ENCODE data around the gene AP1S3.

The AP1S3 gene

DNA sequence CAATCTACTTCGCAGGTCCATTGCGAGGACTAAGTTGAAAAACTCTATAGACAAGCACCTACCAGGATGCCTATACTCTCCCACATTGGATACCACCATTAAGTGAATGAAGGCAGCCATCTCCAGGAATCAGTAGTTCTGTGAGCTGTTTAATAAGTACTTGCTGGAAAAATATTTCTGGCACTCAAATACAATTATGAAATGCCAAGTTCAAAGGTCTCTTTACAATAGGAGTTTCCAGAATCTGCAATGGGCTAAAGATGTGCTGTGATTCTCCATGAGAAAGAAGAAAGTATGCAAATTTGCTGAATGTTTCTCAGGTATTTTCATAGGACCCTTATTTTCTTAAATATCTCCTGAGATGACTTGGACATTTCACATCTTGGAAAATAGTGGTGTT lies 103.0 kb downstream of the AP1S3 start:
- TF ChIP-seq TAF1 (IDR thresholded peaks at IDR 0.05; ENCODE audit: borderline replicate concordance, insufficient read depth, low read length) = no peak
- TF ChIP-seq FOXP2 (optimal IDR thresholded peaks at IDR 0.05; ENCODE audit: borderline replicate concordance, extremely low read depth, extremely low read length, insufficient read depth) = no peak
- no peak for TF ChIP-seq SIN3A (IDR thresholded peaks at IDR 0.05; ENCODE audit: borderline replicate concordance, insufficient read depth, low read length)
- no peak for TF ChIP-seq POLR2AphosphoS5 (IDR thresholded peaks at IDR 0.05; ENCODE audit: low read depth, low read length)
- TF ChIP-seq, protein P1, sequence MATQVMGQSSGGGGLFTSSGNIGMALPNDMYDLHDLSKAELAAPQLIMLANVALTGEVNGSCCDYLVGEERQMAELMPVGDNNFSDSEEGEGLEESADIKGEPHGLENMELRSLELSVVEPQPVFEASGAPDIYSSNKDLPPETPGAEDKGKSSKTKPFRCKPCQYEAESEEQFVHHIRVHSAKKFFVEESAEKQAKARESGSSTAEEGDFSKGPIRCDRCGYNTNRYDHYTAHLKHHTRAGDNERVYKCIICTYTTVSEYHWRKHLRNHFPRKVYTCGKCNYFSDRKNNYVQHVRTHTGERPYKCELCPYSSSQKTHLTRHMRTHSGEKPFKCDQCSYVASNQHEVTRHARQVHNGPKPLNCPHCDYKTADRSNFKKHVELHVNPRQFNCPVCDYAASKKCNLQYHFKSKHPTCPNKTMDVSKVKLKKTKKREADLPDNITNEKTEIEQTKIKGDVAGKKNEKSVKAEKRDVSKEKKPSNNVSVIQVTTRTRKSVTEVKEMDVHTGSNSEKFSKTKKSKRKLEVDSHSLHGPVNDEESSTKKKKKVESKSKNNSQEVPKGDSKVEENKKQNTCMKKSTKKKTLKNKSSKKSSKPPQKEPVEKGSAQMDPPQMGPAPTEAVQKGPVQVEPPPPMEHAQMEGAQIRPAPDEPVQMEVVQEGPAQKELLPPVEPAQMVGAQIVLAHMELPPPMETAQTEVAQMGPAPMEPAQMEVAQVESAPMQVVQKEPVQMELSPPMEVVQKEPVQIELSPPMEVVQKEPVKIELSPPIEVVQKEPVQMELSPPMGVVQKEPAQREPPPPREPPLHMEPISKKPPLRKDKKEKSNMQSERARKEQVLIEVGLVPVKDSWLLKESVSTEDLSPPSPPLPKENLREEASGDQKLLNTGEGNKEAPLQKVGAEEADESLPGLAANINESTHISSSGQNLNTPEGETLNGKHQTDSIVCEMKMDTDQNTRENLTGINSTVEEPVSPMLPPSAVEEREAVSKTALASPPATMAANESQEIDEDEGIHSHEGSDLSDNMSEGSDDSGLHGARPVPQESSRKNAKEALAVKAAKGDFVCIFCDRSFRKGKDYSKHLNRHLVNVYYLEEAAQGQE (IDR thresholded peaks at IDR 0.05; ENCODE audit: insufficient read depth in 1 of 2, low read depth in 2 of 2, low read length in 2 of 2) = no peak

DNA sequence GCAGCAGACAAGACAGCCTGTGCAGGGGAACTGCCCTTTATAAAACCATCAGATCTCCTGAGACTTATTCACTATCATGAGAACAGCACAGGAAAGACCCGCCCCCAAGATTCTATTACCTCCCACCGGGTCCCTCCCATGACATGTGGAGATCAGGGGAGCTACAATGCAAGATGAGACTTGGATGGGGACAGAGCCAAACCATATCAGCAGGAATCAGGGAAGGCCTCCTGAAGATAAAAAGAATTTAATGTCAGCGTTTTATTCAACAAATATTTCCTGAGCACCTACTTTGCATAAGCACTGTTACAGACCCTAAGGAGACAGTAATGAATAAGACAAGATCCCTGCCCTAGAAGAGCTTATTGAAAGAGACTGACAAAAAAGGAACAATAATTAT lies 105.0 kb downstream of the AP1S3 start:
- TF ChIP-seq, protein P1 (IDR thresholded peaks at IDR 0.05; ENCODE audit: insufficient read depth in 1 of 2, low read depth in 2 of 2, low read length in 2 of 2) = no peak
- no peak for TF ChIP-seq SIN3A (IDR thresholded peaks at IDR 0.05; ENCODE audit: borderline replicate concordance, insufficient read depth, low read length)
- no peak for TF ChIP-seq POLR2AphosphoS5 (IDR thresholded peaks at IDR 0.05; ENCODE audit: low read depth, low read length)
- no peak for TF ChIP-seq FOXP2 (optimal IDR thresholded peaks at IDR 0.05; ENCODE audit: borderline replicate concordance, extremely low read depth, extremely low read length, insufficient read depth)
- no peak for TF ChIP-seq TAF1 (IDR thresholded peaks at IDR 0.05; ENCODE audit: borderline replicate concordance, insufficient read depth, low read length)

DNA sequence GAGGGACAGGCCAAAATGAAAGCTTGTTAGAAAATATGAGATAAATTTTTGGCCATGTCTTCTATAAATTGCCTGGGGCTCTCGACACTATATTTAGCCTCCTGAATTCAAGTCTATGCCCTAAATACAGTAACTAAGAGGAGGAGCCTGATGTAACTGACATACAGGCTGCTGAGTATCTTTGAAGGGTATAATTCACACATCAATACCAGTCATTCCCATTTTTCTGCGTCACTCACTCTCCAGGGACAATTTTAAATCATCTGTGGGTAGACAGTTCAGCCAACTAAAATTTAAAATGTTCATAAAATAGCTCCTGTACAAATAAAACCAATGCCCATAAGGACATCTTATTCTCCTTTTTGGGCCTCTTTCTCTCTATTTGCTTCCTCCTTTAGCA lies 105.9 kb downstream of the AP1S3 start:
- no peak for TF ChIP-seq SIN3A (IDR thresholded peaks at IDR 0.05; ENCODE audit: borderline replicate concordance, insufficient read depth, low read length)
- no peak for TF ChIP-seq FOXP2 (optimal IDR thresholded peaks at IDR 0.05; ENCODE audit: borderline replicate concordance, extremely low read depth, extremely low read length, insufficient read depth)
- no peak for TF ChIP-seq POLR2AphosphoS5 (IDR thresholded peaks at IDR 0.05; ENCODE audit: low read depth, low read length)
- TF ChIP-seq TAF1 (IDR thresholded peaks at IDR 0.05; ENCODE audit: borderline replicate concordance, insufficient read depth, low read length) = no peak
- TF ChIP-seq, protein P1 (IDR thresholded peaks at IDR 0.05; ENCODE audit: insufficient read depth in 1 of 2, low read depth in 2 of 2, low read length in 2 of 2) = no peak

DNA sequence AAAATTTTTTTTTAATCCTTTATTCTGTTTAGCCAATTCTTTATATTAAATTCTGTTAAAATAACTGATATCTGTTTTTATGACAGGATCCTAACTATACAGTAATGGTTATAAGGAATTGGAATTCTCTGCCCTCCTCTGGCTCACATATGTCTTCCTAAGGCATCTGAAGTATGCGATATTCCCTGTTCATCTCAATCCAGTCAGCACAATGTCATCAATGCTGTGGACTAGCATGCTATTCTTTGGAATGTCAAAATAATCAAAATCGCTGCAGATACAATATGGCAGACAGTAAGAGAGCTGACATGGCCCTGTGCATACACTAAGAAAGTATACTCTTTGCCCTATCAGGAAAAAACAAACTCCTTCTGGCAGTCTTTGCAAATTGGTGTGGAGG lies 107.6 kb downstream of the AP1S3 start:
- TF ChIP-seq FOXP2 (optimal IDR thresholded peaks at IDR 0.05; ENCODE audit: borderline replicate concordance, extremely low read depth, extremely low read length, insufficient read depth) (no peak), TAF1 (IDR thresholded peaks at IDR 0.05; ENCODE audit: borderline replicate concordance, insufficient read depth, low read length) (no peak), POLR2AphosphoS5 (IDR thresholded peaks at IDR 0.05; ENCODE audit: low read depth, low read length) (no peak)

DNA sequence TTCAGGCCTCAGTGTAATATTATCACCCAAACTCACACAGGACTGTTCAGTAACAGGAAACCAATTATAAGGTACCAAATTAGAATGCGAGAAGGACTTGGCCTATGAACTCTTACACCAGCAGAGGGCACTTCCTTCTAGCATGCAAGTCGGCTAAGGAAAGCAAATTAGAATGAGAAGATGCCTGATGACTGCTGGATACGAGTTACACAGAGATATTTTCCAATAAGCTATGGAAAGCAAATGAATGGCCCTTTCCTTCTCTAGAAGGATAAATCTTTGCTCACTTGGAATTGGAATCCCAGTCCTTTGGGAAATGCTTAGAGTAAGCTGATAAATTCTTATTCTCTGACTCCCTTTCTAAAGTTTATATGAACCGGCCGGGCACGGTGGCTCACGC lies 109.8 kb downstream of the AP1S3 start:
- TF ChIP-seq TAF1 (IDR thresholded peaks at IDR 0.05; ENCODE audit: borderline replicate concordance, insufficient read depth, low read length) (no peak), FOXP2 (optimal IDR thresholded peaks at IDR 0.05; ENCODE audit: borderline replicate concordance, extremely low read depth, extremely low read length, insufficient read depth) (no peak), POLR2AphosphoS5 (IDR thresholded peaks at IDR 0.05; ENCODE audit: low read depth, low read length) (no peak), SIN3A (IDR thresholded peaks at IDR 0.05; ENCODE audit: borderline replicate concordance, insufficient read depth, low read length) (no peak)
- TF ChIP-seq, protein P1 (IDR thresholded peaks at IDR 0.05; ENCODE audit: insufficient read depth in 1 of 2, low read depth in 2 of 2, low read length in 2 of 2) = no peak

All from PFSK-1 (cell line).